GM23248 (cell line): ENCODE results near the gene CHKB. TPM values are rescaled to one million over a fixed set of nuclear protein-coding genes. Genes with fewer than 3 reads are reported as not detected.

Source experiments
- DNase-seq: peaks from one replicate; pipeline ENCODE4 v3.0.0-alpha.2; 2015
- H2AFZ ChIP-seq: fragments of 200-600 bp; sonication (generic); 2 replicates; pipeline ENCODE4 v1.6.1; 2016; ENCODE audit warnings: antibody characterized with exemption
- H3F3A ChIP-seq: fragments of 200-600 bp; sonication (generic); 2 replicates; pipeline ENCODE4 v1.6.1; 2016; ENCODE audit warnings: mild to moderate bottlenecking, antibody characterized with exemption, mixed run types; ENCODE audit not compliant: insufficient read depth
- H3K27ac ChIP-seq: fragments of 200-600 bp; sonication (generic); 2 replicates; pipeline ENCODE4 v1.5.1; 2016; ENCODE audit warnings: mild to moderate bottlenecking
- H3K27me3 ChIP-seq: fragments of 200-600 bp; sonication (generic); replicated peaks from 2 replicates; pipeline ENCODE4 v1.6.1; 2016; ENCODE audit warnings: mild to moderate bottlenecking; ENCODE audit not compliant: insufficient read depth
- H3K36me3 ChIP-seq: fragments of 200-600 bp; sonication (generic); 2 replicates; pipeline ENCODE4 v1.6.1; 2016; ENCODE audit warnings: low read depth, mild to moderate bottlenecking
- H3K4me1 ChIP-seq: fragments of 200-600 bp; sonication (generic); 2 replicates; pipeline ENCODE4 v1.6.1; 2016; ENCODE audit warnings: mild to moderate bottlenecking; ENCODE audit not compliant: insufficient read depth
- H3K4me2 ChIP-seq: fragments of 200-600 bp; sonication (generic); one replicate; pipeline ENCODE4 v1.6.1; 2016; ENCODE audit warnings: mild to moderate bottlenecking; ENCODE audit not compliant: unreplicated experiment
- H3K4me3 ChIP-seq: fragments of 200-600 bp; sonication (generic); 2 replicates; pipeline ENCODE4 v1.5.1; 2016; ENCODE audit warnings: mild to moderate bottlenecking
- H3K79me2 ChIP-seq: fragments of 200-600 bp; sonication (generic); 2 replicates; pipeline ENCODE4 v1.6.1; 2016; ENCODE audit warnings: mild to moderate bottlenecking; ENCODE audit not compliant: insufficient read depth
- H3K9ac ChIP-seq: fragments of 200-600 bp; sonication (generic); 2 replicates; pipeline ENCODE4 v1.6.1; 2016; ENCODE audit warnings: mild to moderate bottlenecking
- H3K9me2 ChIP-seq: fragments of 200-600 bp; sonication (generic); 2 replicates; pipeline ENCODE4 v1.6.1; 2016; ENCODE audit warnings: mixed run types, mild to moderate bottlenecking, moderate library complexity; ENCODE audit not compliant: insufficient read depth
- H3K9me3 ChIP-seq: fragments of 200-600 bp; sonication (generic); one replicate; pipeline ENCODE4 v1.6.1; 2017; ENCODE audit warnings: low read depth
- H4K20me1 ChIP-seq: fragments of 200-600 bp; sonication (generic); 2 replicates; pipeline ENCODE4 v1.6.0; 2016; ENCODE audit not compliant: insufficient read depth
- EZH2 ChIP-seq: fragments of 200-600 bp; sonication (generic); IDR thresholded peaks from 2 replicates; pipeline ENCODE4 v1.6.1; 2018; ENCODE audit warnings: antibody characterized with exemption, mild to moderate bottlenecking; ENCODE audit not compliant: insufficient read depth, poor library complexity, severe bottlenecking
- EZH2phosphoT487 ChIP-seq: fragments of 200-600 bp; sonication (generic); IDR thresholded peaks from 2 replicates; pipeline ENCODE4 v1.6.1; 2018; ENCODE audit warnings: antibody characterized with exemption, moderate library complexity, mild to moderate bottlenecking, low read depth; ENCODE audit not compliant: insufficient read depth
- WGBS, 2 experiments: methylation state at CpG; one replicate each; pipeline ENCODE4 v1.1.6; 2015 to 2017; ENCODE audit warnings: low lambda C conversion rate in 2 of 2, low coverage in 1 of 2; ENCODE audit errors: missing lambda C conversion rate in 2 of 2; 5-methylcytosine and 5-hydroxymethylcytosine counted together
- in situ Hi-C: fragments of 300-500 bp; cut with MboI; formaldehyde crosslinking; loops from 2 replicates; pipeline ENCODE4 v1.15.0; 2020
- polyA plus RNA-seq: library from polyadenylated mRNA; unstranded; fragments of >200 nt; fragmentation: Nextera tagmentation; extraction: Ambion mirVana; gene quantifications from 2 replicates; pipeline ENCODE4 v1.2.1, GENCODE V29; 2016
- total RNA-seq: library from RNA; depleted of rRNA; stranded (reverse); fragments of >200 nt; shearing (Covaris generic); gene quantifications from 2 replicates; pipeline ENCODE4 v1.2.3, GENCODE V29; 2014

Gene CHKB
- total and polyA plus RNA-seq, 2 experiments from 2014 or later: 41.3 to 41.7 TPM

GRCh38 chr22:50626850-50627641 lies 44.4 kb upstream of the CHKB start:
- no peak for TF ChIP-seq EZH2phosphoT487
- TF ChIP-seq EZH2: no peak
- WGBS, 2 experiments: 64 to 71% methylated on average over 31 to 42 of the region's 42 CpGs
- Histone ChIP-seq H3K4me1 (peaks cover 3% of the 10 kb centered on the region), H3K9me2 (no peaks in the 10 kb centered on the region), H3K4me3 (peak overlapping the region; percentile 75), H3K36me3 (no peaks in the 10 kb centered on the region), H3K79me2 (no peaks in the 10 kb centered on the region), H3K9ac (peak overlapping the region; percentile 70), H3K27ac (no peak overlapping the region), H2AFZ (peak overlapping the region; percentile 73), H3F3A (peaks cover 2% of the 10 kb centered on the region; the same call in 1 of the 2 replicates), H3K4me2 (peak overlapping the region; percentile 80), H3K27me3 (no peaks in the 10 kb centered on the region), H4K20me1 (no peaks in the 10 kb centered on the region), H3K9me3 (no peaks in the 10 kb centered on the region)
- DNase-seq: no peak
- in situ Hi-C loops: no loop called here

- no peak overlapping the region for H3K4me2 ChIP-seq
- no peak overlapping the region for H3K9ac ChIP-seq
- H4K20me1 ChIP-seq: no peaks in the 10 kb centered on the region
- H3K9me2 ChIP-seq: no peaks in the 10 kb centered on the region
- TF ChIP-seq EZH2phosphoT487: no peak
- H3K36me3 ChIP-seq: no peaks in the 10 kb centered on the region
- no peaks in the 10 kb centered on the region for H3K9me3 ChIP-seq
- H3F3A ChIP-seq: peaks cover 7% of the 10 kb centered on the region; the same call in 1 of the 2 replicates
- DNase-seq: no peak
- no peak overlapping the region for H2AFZ ChIP-seq
- in situ Hi-C loops: no loop called here
- H3K27me3 ChIP-seq: no peaks in the 10 kb centered on the region
- H3K4me3 ChIP-seq: no peak overlapping the region
- no peaks in the 10 kb centered on the region for H3K79me2 ChIP-seq
- no peak overlapping the region for H3K27ac ChIP-seq
- WGBS, 2 experiments: 92 to 94% methylated on average over 12 of the region's 12 CpGs
- H3K4me1 ChIP-seq: peaks cover 8% of the 10 kb centered on the region
Measured at GRCh38 chr22:50626314-50626849, 43.7 kb upstream of the CHKB start.

DNA sequence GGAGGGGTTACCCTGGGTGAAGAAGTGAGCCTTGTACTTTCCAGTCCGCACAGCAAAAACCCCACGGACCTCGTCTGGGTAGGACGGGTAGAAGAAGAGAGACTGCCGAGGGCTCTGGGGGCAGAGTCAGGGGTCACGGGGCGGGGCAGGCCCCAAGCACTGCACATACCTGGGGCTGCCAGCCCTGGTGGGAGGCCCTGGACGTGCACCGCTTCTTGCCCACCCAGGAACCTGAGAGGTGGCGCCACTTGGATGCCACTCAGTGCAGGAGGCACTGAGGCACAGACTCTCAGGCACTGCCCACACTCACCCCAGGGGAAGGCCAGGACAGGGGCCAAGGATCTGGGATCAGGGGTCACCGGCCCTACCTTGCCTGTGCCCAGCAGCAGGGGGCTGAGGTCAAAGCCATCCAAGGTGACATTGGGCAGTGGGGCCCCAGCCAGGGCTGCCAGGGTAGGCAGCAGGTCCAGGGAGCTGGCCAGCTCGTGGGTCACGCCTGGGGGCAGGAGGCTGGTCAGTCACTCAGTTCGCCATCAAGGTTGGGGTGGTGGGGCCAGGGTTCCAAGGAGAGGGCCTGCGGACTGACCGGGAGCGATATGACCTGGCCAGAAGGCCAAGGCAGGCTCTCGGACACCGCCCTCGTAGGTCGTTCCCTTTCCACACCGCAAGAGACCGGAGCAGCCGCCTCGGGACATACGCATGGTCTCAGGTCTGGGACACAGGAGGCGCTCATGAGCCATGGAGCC lies 43.1 kb upstream of the CHKB start:
- Histone ChIP-seq H3K4me2 (no peak overlapping the region), H3K79me2 (no peaks in the 10 kb centered on the region), H3K9me3 (no peaks in the 10 kb centered on the region), H2AFZ (no peak overlapping the region), H3K27me3 (no peaks in the 10 kb centered on the region), H4K20me1 (no peaks in the 10 kb centered on the region), H3K4me3 (no peak overlapping the region), H3K27ac (no peak overlapping the region), H3F3A (peaks cover 7% of the 10 kb centered on the region; the same call in 1 of the 2 replicates), H3K36me3 (no peaks in the 10 kb centered on the region), H3K9me2 (no peaks in the 10 kb centered on the region), H3K9ac (no peak overlapping the region), H3K4me1 (peaks cover 8% of the 10 kb centered on the region)
- no peak for DNase-seq
- 92 to 98% methylated on average over 16 to 27 of the region's 27 CpGs for WGBS, 2 experiments
- in situ Hi-C loops: no loop called here
- TF ChIP-seq EZH2 (no peak), EZH2phosphoT487 (no peak)

DNA sequence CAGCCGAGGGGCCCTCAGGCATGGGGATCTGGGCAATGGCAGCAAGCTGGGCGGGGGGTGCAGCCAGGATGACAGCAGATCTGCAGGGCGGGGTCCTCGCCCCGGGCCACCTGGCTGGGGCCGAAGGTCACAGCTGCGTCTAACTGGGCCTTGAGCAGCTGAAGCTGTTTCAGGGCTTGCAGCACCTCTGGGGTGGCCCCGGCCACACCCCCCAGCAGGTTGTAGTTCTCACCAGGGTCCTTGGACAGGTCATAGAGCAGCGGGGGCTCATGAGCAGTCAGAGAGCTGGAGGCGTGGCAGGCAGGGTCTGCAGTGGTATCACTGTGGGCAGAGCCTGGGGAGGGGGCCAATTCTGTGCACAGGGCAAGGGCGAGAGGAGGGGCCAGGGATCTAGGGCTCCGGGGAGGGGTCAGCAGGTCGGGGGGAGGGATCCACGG lies 42.5 kb upstream of the CHKB start:
- Histone ChIP-seq H3K79me2 (no peaks in the 10 kb centered on the region), H3K9ac (no peak overlapping the region), H3F3A (peaks cover 7% of the 10 kb centered on the region; the same call in 1 of the 2 replicates), H3K4me3 (no peak overlapping the region), H3K27me3 (no peaks in the 10 kb centered on the region), H3K9me3 (no peaks in the 10 kb centered on the region), H3K4me2 (no peak overlapping the region), H3K4me1 (peaks cover 8% of the 10 kb centered on the region), H2AFZ (no peak overlapping the region), H3K36me3 (no peaks in the 10 kb centered on the region), H3K27ac (no peak overlapping the region), H4K20me1 (no peaks in the 10 kb centered on the region), H3K9me2 (no peaks in the 10 kb centered on the region)
- in situ Hi-C loops: no loop called here
- no peak for TF ChIP-seq EZH2
- no peak for DNase-seq
- 82 to 89% methylated on average over 14 of the region's 14 CpGs for WGBS, 2 experiments
